Activated CD4-positive, alpha-beta T cell treated with anti-CD3 and anti-CD28 coated beads, Interleukin-2, amount 10 ng/mL, durations not matched to agents 7 days and 5 days (primary cell): Measurements from ENCODE around the gene DNAJC3. TPM values are rescaled to one million over a fixed set of nuclear protein-coding genes. Genes with fewer than 3 reads are reported as not detected.
"Not testable (repeated sequence)": the region's sequence is repeated elsewhere in the genome, so short reads cannot be mapped to it uniquely, and the experiment has no call there.

Experiments used
- CTCF ChIA-PET: fragments of 350-600 bp; sonication (Branson Sonifier 250); formaldehyde crosslinking; loops from one replicate; lab custom pipeline; 2021; ENCODE audit warnings: antibody characterized with exemption; lab: Charles Lee
- POLR2A ChIA-PET: fragments of 350-600 bp; sonication (Branson Sonifier 250); formaldehyde crosslinking; loops from one replicate; lab custom pipeline; 2021; ENCODE audit warnings: antibody characterized with exemption; lab: Charles Lee
- DNase-seq: peaks from one replicate; pipeline ENCODE4 v3.0.0-alpha.2; 2020
- H3K27ac Mint-ChIP-seq: one replicate; pipeline ENCODE4 v1.8.0; 2021; ENCODE audit warnings: mild to moderate bottlenecking, moderate library complexity, mixed read lengths
- H3K27me3 Mint-ChIP-seq: one replicate; pipeline ENCODE4 v1.8.0; 2021; ENCODE audit warnings: mixed read lengths
- H3K36me3 Mint-ChIP-seq: one replicate; pipeline ENCODE4 v1.8.0; 2021; ENCODE audit warnings: low read depth, mixed read lengths
- H3K4me1 Mint-ChIP-seq: one replicate; pipeline ENCODE4 v1.8.0; 2021; ENCODE audit warnings: mixed read lengths
- H3K4me3 Mint-ChIP-seq: one replicate; pipeline ENCODE4 v1.8.0; 2021; ENCODE audit warnings: mild to moderate bottlenecking, moderate library complexity, mixed read lengths
- H3K9me3 Mint-ChIP-seq: one replicate; pipeline ENCODE4 v1.8.0; 2021; ENCODE audit warnings: mixed read lengths
- total RNA-seq, 2 experiments: library from RNA; stranded (reverse); gene quantifications; one replicate each; pipeline ENCODE4 v1.2.3, GENCODE V29; 2021

DNAJC3 gene
- total RNA-seq, 2 experiments from 2014 or later, result 20.3 to 21.6 TPM

DNA sequence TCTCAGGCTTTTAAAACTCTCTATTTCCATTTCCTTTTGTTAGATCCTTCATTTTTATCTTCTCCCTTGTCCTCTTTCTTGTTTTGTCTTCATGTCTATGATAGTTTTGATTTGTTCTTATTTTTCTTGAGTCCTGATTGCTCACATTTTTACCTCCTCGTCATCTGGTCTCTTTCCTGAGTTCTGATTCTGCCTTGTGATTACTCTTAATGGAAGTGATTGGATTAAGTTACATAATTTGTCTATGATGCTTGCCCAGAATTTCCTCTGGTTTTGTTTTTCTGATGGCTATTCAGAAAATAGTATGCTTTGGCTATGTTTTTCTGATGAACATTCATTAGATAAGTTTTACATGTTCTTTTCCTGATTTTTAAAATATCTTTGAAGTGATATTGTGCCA is 102.6 kb downstream of the DNAJC3 start:
- H3K36me3 Mint-ChIP-seq, result peaks cover 19% of the 10 kb centered on the region
- peaks cover 4% of the 10 kb centered on the region for H3K9me3 Mint-ChIP-seq
- no peak overlapping the region for H3K4me3 Mint-ChIP-seq
- no peak for DNase-seq
- ChIA-PET POLR2A (no interaction called here), CTCF (no interaction called here)
- H3K4me1 Mint-ChIP-seq, result no peaks in the 10 kb centered on the region
- no peak overlapping the region for H3K27ac Mint-ChIP-seq
- H3K27me3 Mint-ChIP-seq, result no peaks in the 10 kb centered on the region

DNA sequence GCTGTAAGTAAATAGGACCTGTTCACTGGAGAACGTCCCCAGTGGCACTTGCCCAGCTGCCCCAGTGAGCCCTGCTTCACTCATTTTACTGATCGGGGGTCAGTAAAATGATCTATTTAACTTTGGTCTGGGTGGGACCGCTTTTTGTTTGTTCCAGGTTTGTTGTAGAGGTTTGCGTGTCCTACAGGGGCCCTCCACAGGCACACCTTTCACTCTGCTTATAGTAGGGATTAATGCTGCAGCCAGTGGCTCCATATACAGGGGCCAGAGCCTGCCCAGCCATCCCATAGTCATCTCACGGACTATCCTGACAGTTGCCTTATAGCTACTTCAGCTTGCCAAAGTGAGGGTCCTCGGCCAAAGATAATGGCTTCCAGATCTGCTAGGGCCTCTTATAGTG is 104.1 kb downstream of the DNAJC3 start:
- no peak for DNase-seq
- CTCF ChIA-PET, result no interaction called here
- no peaks in the 10 kb centered on the region for H3K4me1 Mint-ChIP-seq
- H3K4me3 Mint-ChIP-seq, result no peak overlapping the region
- peaks cover 14% of the 10 kb centered on the region for H3K36me3 Mint-ChIP-seq
- POLR2A ChIA-PET, result no interaction called here
- no peak overlapping the region for H3K27ac Mint-ChIP-seq
- H3K27me3 Mint-ChIP-seq, result no peaks in the 10 kb centered on the region
- H3K9me3 Mint-ChIP-seq, result peaks cover 4% of the 10 kb centered on the region

DNA sequence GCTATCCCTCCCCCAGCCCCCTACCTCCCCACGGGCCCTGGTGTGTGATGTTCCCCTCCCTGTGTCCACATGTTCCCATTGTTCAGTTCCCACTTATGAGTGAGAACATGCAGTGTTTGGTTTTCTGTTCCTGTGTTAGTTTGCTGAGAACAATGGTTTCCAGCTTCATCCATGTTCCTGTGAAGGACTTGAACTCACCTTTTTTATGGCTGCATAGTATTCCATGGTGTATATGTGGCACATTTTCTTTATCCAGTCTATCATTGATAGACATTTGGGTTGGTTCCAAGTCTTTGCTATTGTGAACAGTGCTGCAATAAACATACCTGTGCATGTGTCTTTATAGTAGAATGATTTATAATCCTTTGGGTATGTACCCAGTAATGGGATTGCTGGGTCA is 105.0 kb downstream of the DNAJC3 start:
- H3K4me3 Mint-ChIP-seq, H3K9me3 Mint-ChIP-seq, H3K27me3 Mint-ChIP-seq, DNase-seq, CTCF ChIA-PET, H3K4me1 Mint-ChIP-seq, H3K27ac Mint-ChIP-seq, POLR2A ChIA-PET: not testable (repeated sequence)
- peaks cover 13% of the 10 kb centered on the region for H3K36me3 Mint-ChIP-seq

DNA sequence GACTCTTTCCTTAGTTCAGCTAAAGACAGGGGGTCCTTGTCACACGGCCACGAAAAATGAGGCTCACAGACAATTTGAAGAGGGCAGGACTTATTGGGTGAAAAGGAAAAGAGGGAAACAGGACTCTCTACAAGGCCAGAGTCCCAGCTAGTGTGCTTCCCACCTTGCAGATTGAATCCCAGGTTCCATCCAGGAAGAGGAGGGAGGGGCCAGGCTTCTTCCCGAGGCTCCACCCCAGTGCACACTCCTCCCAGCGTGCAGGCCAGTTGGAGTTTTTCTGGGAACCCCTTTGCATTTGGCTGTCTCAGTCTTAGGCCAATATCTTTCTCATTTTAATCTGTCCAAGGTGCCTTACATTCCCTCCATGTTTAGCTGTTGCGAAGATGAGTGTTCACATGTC is 106.8 kb downstream of the DNAJC3 start:
- H3K4me1 Mint-ChIP-seq, result no peaks in the 10 kb centered on the region
- POLR2A ChIA-PET, result no interaction called here
- H3K27me3 Mint-ChIP-seq, result no peaks in the 10 kb centered on the region
- DNase-seq, result no peak
- H3K27ac Mint-ChIP-seq, result no peak overlapping the region
- H3K4me3 Mint-ChIP-seq, result no peak overlapping the region
- H3K36me3 Mint-ChIP-seq, result peaks cover 23% of the 10 kb centered on the region
- CTCF ChIA-PET, result no interaction called here
- peaks cover 4% of the 10 kb centered on the region for H3K9me3 Mint-ChIP-seq

DNA sequence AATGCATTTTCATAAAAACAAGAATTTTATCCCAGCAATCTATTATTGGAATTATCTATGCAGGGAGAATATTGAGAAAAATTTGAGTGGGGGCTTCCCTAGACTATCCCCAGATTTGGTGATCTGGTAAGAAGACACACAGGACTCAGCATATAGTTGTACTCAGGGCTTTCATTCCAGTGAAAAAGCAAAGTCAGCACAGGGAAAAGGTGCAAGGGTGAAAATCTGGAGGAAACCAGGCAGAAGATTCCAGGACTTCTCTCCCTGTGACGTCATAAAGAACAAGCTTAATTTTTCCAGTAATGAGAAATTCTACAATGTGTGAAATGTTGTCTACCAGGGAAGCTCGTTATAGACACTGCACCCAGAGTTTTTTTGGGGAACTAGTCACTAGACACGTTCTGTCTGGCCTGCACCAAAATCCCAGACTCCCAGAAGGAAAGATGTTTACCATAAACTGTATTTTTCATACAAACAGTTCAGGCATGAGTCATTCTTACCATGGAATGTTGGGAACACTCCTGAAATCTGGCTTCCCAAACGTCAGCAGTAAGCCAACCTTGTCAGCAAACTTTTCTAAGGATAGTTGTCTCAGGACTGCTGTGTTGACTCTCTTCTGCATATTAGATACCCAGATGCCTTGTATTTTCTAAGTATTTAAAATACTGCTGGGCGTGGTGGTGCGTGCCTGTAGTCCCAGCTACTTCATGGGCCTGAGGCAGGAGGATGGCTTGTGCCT is 107.4 kb downstream of the DNAJC3 start:
- no peak for DNase-seq
- ChIA-PET CTCF (no interaction called here), POLR2A (no interaction called here)
- no peaks in the 10 kb centered on the region for H3K27me3 Mint-ChIP-seq
- no peaks in the 10 kb centered on the region for H3K4me1 Mint-ChIP-seq
- peaks cover 6% of the 10 kb centered on the region for H3K9me3 Mint-ChIP-seq
- H3K36me3 Mint-ChIP-seq, result peaks cover 29% of the 10 kb centered on the region
- no peak overlapping the region for H3K27ac Mint-ChIP-seq
- H3K4me3 Mint-ChIP-seq, result no peak overlapping the region

DNA sequence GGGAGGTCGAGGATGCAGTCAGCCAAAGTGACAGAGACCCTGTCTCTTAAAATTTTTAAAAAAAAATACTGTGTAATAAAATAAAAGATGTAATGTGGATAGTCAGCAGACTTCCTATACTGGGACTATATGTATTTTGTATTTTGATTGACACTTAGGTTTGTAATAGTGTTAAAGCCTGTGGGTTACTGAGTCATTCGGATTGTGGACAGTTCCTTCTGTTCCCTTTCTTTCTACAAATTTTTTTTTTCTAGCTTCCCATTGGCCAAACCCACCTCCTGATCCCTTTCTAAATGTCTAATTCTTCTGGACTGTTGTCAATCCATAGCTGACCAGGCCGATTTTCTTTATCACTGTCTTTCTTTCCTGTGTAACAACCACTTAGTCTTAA is 108.0 kb downstream of the DNAJC3 start:
- POLR2A ChIA-PET, result no interaction called here
- Mint-ChIP-seq H3K9me3 (peaks cover 6% of the 10 kb centered on the region), H3K36me3 (peaks cover 34% of the 10 kb centered on the region), H3K4me1 (no peaks in the 10 kb centered on the region), H3K4me3 (no peak overlapping the region), H3K27me3 (no peaks in the 10 kb centered on the region), H3K27ac (no peak overlapping the region)
- no peak for DNase-seq
- CTCF ChIA-PET, result no interaction called here

DNA sequence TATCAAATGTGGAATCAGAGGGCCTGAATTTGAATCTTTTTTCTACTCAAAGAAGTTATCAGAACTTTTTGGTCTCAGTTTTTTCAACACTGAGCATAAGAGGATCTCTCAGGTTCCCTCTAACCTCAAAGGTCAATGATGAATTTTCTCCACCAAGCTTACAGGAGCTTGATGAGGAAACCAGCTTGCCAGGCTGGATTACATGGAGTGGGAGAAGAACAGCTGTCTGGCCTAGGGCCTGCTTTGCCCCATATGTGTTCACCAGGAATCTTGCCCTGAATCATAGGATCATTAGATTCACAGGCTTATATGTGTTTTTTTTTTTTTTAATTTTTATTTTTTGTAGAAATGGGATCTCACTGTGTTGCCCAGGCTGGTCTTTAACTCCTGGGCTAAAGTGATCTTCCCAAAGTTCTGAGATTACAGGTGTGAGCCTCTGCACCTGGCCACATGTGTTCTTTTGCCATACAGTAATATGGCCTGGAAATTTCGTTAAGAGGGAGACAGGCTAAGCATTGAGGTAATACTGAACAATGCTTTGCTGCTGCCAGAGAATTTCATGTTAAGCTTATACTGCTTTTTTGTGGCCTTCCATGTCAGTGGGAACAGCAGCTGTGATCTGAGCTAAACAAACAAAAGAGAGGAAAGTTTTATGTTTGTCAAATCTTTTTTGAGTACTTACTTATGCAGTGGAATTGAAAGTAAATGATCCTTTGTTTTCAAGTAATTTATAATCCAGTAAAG is 110.6 kb downstream of the DNAJC3 start:
- Mint-ChIP-seq H3K27ac (no peak overlapping the region), H3K9me3 (peaks cover 3% of the 10 kb centered on the region), H3K4me1 (no peaks in the 10 kb centered on the region), H3K36me3 (peaks cover 49% of the 10 kb centered on the region), H3K27me3 (no peaks in the 10 kb centered on the region), H3K4me3 (no peak overlapping the region)
- ChIA-PET POLR2A (no interaction called here), CTCF (interaction anchor here (0.6 kb wide), 1 partner anchor 764 kb away, joined by 3 read pairs; no protein-coding TSS in a partner anchor)
- no peak for DNase-seq

DNA sequence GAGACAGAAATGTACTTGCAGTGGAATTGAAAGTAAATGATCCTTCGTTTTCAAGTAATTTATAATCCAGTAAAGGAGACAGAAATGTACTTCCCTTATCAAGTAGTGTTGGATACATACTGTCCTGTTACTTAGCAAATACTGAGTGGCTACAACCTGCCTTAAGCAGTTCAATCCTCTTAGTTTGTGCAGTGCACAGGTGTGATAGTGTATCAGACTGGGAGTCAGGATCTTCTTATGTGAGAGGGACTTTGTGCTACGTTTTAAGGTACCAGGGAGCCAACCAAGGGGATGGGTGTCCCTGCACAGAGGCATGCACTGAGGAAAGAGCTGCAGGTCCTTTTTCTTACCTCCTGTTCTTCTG is 111.1 kb downstream of the DNAJC3 start:
- Mint-ChIP-seq H3K27ac (no peak overlapping the region), H3K9me3 (peaks cover 2% of the 10 kb centered on the region), H3K36me3 (peaks cover 51% of the 10 kb centered on the region), H3K4me3 (no peak overlapping the region), H3K4me1 (no peaks in the 10 kb centered on the region), H3K27me3 (no peaks in the 10 kb centered on the region)
- POLR2A ChIA-PET, result no interaction called here
- no peak for DNase-seq
- CTCF ChIA-PET, result no interaction called here

DNA sequence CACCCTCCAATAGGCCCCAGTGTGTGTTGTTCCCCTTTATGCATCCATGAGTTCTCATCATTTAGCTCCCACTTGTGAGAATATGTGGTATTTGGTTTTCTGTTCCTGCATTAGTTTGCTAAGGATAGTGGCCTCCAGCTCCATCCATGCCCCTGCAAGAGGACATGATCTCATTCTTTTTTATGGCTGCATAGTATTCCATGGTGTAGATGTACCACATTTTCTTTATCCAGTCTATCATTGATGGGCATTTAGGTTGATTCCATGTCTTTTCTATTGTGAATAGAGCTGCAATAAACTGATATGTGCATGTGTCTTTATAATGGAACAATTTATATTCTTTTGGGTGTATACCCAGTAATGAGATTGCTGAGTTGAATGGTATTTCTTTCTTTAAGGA is 112.4 kb downstream of the DNAJC3 start:
- H3K4me3 Mint-ChIP-seq, H3K27me3 Mint-ChIP-seq, POLR2A ChIA-PET, DNase-seq, H3K4me1 Mint-ChIP-seq, H3K27ac Mint-ChIP-seq, H3K9me3 Mint-ChIP-seq: not testable (repeated sequence)
- CTCF ChIA-PET, result interaction anchor here (1.5 kb wide), 1 partner anchor 113 kb away, joined by 4 read pairs; the partner anchor contains the start of gene DNAJC3
- H3K36me3 Mint-ChIP-seq, result peaks cover 51% of the 10 kb centered on the region

DNA sequence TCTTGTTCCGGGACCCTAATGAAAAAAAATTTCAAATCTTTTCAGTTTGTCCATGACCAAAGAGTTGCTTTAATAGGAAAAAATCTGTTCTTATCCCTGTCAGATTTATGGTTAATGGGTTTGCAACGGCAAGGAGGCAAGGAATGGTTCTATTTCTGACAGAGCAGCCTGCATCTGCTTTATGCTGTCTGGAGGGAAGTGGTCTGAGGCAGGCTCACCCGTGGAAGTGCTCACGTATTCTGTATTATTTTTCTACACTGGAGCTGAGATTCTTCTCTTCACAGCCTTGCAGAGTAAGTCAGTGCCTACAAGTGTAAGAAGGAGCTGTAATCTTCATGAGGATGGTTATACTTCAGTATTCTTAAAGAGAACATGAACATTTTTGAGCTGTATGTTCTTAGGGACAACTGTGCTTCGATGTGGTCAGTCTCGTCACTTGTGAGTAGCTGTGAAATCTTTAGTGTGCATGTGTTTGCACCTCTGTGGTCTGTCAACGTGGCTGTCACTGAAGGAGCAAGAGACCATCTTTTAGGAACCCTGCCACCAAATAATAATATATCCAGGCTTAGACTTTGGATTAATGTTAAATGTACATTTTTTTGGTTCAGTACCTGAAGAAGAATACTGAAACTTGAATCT is 114.3 kb downstream of the DNAJC3 start:
- ChIA-PET CTCF (no interaction called here), POLR2A (no interaction called here)
- H3K36me3 Mint-ChIP-seq, result peaks cover 50% of the 10 kb centered on the region

DNA sequence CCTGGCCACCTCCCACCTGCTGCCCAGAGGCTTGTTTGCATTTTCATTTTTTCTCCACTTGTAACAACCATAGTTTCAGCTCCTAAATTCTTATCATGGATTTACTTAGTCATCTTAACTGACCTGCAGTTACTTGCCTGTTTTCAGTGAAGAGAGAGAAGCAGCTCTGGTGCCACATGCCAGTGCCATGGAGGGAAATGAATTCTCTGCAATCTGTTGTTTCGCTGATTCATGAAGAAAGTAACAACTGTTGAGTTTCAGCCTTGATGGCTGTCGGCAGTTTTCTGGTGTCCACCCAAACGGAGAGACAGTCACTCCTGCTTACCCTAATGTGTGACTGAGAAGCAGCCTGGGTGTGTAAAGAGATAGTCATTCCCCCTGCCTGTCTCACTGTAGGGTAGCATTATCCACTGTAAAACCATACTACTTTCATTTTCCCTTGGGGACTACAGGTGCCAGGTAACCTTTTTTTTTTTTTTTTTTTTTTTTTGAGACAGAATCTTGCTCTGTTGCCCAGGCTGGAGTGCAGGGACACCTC is 116.1 kb downstream of the DNAJC3 start:
- ChIA-PET CTCF (no interaction called here), POLR2A (no interaction called here)
- peaks cover 2% of the 10 kb centered on the region for H3K9me3 Mint-ChIP-seq
- no peak overlapping the region for H3K4me3 Mint-ChIP-seq
- H3K36me3 Mint-ChIP-seq, result peaks cover 38% of the 10 kb centered on the region
- no peak for DNase-seq
- H3K4me1 Mint-ChIP-seq, result peaks cover 3% of the 10 kb centered on the region
- no peaks in the 10 kb centered on the region for H3K27me3 Mint-ChIP-seq
- no peak overlapping the region for H3K27ac Mint-ChIP-seq

More for the DNA sequence above, 114.3 kb downstream of the DNAJC3 start:
- H3K27me3 Mint-ChIP-seq, result no peaks in the 10 kb centered on the region
- H3K4me1 Mint-ChIP-seq, result peaks cover 3% of the 10 kb centered on the region
- DNase-seq, result no peak
- H3K4me3 Mint-ChIP-seq, result no peak overlapping the region
- no peak overlapping the region for H3K27ac Mint-ChIP-seq
- peaks cover 2% of the 10 kb centered on the region for H3K9me3 Mint-ChIP-seq

DNA sequence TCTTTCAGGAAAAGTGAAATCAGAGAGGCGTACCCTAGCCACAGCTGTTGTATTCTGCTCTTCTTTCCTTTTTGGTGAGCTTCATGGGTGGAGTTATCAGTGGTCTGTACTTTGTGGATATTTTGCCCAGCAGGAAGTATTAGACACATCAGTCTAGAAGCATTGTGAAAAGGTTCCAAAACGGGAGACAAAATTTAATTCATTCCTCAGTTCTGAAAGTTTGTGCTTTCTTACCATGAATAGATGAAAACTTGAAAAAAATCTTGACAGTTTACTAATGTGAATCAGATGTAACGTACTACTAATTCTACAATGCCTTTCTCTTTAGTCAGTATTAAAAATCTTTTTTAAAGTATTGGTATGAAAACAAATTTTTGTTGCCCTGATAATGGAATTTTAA is 116.8 kb downstream of the DNAJC3 start:
- Mint-ChIP-seq H3K4me1 (peaks cover 3% of the 10 kb centered on the region), H3K9me3 (peaks cover 2% of the 10 kb centered on the region), H3K4me3 (no peak overlapping the region), H3K36me3 (peaks cover 33% of the 10 kb centered on the region), H3K27ac (no peak overlapping the region), H3K27me3 (no peaks in the 10 kb centered on the region)
- DNase-seq, result no peak
- CTCF ChIA-PET, result no interaction called here
- POLR2A ChIA-PET, result no interaction called here

DNA sequence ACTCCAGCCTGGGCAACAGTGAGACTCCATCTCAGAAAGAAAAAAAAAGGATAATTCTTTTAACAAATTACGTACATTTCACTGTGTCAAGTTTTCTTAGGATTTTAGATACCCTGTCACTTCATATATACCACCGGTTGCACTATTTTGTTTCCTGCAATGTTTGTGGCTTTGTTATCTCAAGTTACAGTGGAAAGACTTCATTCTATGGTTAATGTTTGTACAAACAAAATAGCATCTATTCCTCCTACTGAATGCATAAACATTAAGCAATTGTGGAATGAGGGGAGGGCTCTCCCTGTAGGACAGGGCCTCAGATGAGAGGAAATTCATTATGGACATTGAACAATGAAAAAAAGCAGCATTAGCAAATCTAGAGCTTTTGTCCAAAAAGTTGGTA is 120.1 kb downstream of the DNAJC3 start:
- POLR2A ChIA-PET, result no interaction called here
- Mint-ChIP-seq H3K27me3 (no peaks in the 10 kb centered on the region), H3K9me3 (no peaks in the 10 kb centered on the region), H3K4me1 (peaks cover 3% of the 10 kb centered on the region), H3K27ac (no peak overlapping the region), H3K4me3 (no peak overlapping the region), H3K36me3 (peaks cover 7% of the 10 kb centered on the region)
- DNase-seq, result no peak
- CTCF ChIA-PET, result no interaction called here
